CD4-positive, alpha-beta T cell treated with Interleukin-21 for 1 hour (primary cell): ENCODE measurements around the gene NLRP9.

Experiments used
- DNase-seq: peaks from one replicate; pipeline ENCODE4 v3.0.0-alpha.2; 2020

Gene NLRP9

DNA sequence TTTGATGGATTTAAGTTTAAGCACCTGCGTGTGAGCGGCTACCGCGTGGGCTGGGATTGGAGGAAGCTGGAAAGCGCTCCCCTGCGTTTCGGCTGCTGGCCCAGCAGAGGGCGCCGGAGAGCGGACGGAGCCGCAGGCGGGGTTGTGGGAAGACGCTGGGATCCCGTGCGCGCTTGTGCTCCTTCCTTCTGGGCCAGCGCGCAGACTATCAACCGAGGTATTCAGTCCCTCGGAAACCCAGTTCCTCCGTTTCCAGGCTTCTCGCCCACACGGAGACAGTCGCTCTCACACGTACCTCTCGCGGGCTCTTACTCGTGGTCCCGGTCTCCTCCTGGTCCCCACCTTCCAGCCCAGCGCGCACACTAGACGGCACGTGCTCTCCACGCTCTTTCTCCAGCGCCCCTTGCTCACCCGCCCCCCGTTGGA, 34.4 kb downstream of the NLRP9 start:
- DNase-seq, result peak; percentile 42

DNA sequence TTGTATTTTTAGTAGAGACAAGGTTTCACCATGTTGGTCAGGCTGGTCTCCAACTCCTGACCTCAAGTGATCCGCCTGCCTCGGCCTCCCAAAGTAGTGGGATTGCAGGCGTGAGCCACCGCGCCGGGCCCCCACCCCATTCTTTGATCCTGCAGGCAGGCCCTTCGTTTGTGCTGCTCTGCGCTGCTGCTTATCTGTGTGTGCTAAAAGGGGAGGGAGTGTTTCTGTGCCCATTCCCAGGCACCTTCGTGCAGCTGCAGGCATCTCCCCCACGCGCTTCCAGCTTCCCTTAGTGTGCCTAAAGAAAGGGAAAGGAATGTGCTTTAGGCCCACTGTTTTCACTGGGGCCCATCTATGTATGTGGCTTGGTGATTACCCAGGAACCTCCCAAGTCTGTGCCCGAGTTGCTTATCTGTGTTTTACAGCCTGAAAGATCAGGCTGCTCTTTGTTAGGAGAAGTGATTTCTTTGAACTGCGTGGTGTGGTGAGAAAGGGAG, 36.0 kb downstream of the NLRP9 start:
- no peak for DNase-seq

DNA sequence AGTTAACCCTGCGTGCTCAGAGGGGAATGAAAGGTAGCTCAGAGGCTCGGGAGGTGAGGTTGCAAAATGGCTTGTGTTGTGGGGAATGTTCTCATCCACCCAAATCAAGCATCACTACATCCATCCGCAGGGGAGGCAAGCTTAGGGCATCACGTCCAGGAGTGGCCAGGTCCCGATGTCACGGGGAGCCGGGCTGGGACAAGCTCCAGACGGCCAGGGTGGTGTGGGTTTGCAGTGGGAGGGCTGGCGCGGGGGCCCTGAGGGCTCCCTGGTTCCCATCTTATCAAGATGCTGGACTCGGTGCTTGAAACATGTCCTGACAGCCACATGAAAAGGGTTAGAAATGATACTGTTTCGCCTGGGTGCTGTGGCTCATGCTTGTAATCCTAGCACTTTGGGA, 37.4 kb downstream of the NLRP9 start:
- no peak for DNase-seq

DNA sequence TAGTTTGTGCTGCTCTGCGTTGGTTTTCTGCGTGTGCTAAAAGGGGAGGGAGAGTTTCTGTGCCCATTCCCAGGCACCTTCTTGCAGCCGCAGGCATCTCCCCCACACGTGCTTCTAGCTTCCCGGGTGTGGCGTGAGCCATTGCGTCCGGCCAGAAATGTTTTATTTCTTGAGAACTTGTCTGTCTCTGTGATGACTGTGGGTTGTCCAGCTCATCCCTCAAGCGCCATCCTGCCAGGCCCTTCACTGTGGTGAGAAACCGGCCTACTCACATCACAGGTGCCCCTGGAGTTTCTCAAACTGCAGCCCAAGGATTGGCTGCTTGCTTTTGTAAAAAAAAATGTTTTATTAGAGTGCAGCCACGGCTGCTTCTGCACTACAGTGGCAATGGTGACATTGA, 39.0 kb downstream of the NLRP9 start:
- DNase-seq, result no peak

DNA sequence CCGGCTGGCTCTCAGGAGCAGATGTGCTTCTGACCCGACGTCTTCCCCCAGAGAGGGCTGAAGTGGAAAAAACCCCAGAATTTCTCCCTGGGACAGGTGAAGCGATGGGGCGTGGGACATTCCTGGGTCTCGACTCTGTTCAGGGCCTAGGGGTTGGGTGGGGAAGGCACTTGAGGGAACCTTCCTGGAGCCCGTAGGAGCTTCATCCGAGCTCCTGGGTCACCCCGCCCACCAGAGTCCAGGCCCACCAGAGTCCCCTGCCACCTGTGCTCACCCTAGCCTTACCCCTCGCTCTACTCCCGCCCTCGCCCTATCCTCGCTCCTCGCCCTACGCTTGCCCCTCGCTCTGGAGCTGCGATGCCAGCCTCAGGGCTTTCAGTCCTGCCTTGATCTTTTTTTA, 39.9 kb downstream of the NLRP9 start:
- no peak for DNase-seq

DNA sequence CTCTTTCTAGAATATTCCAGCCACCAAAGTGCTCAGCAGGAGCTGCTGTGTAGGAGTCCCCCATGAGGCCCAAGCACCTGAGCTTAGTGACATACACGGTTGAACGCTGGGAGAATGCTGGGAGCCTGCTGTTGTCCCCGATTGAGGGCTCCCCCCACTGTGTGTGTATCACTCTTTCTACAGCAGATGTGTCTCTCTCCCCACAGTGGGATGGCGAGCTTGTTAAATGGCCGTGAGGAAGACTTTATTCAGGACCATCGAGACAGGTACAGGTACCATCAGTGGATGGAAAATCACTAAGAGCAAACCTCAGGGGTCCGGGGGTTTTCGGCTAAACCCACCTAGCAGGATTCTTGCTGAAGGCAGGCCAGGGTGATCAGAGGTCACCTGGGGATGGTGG, 40.5 kb downstream of the NLRP9 start:
- no peak for DNase-seq

DNA sequence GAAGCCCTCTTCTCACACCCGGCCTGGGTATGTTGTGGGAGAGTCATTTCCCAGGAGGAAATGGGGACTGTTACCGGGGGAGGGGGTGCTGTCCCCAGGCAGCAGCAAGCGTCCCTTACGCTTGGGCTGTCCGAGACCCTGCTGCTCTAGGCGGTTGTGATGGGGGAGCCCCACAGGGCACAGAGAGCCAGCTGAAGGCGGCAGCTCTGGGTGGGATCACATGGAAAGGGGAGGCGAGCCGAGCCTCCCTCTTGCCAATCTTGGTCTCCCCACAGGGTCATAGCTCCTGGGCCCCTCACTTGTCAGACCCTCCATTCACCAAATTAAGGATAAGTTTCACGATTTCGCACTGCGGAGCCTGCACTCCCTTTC, 41.1 kb downstream of the NLRP9 start:
- DNase-seq, result no peak

DNA sequence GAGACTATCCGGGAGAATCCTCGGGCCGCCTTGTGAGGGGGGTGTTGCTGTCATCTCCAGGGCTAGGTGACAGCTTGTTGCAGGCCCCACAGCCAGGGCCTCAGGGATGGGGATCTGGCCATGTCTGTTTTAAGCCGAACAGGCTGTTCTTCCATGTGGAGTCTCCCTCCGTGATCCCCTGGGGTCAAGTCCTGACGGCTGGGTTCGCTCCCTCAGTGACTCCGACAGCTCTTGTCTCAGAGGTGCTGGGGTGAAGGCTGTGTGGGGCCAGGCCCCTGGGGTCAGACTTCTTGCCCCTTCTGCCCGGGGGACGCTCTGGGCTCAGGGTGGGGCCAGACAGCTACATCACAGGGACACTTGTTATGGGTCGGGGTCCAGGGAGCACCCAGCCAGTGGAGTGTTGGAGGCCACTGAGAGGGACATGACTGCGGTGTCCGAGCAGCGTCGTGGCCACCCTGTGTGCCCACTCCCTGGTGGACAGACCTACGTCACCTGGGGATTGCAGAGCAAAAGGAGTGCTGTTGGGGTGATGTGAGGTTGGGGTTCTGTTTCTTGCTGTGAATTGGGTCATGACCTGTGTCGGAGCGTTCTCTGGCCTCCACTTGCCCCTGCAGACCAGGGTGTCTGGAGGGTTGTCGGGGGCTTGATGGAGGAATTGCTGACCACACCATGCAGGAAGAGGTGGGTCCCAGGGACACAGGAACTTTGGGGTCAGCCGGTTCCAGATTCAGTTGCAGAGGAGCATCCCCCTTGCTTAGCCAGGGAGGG, 41.7 kb downstream of the NLRP9 start:
- no peak for DNase-seq

DNA sequence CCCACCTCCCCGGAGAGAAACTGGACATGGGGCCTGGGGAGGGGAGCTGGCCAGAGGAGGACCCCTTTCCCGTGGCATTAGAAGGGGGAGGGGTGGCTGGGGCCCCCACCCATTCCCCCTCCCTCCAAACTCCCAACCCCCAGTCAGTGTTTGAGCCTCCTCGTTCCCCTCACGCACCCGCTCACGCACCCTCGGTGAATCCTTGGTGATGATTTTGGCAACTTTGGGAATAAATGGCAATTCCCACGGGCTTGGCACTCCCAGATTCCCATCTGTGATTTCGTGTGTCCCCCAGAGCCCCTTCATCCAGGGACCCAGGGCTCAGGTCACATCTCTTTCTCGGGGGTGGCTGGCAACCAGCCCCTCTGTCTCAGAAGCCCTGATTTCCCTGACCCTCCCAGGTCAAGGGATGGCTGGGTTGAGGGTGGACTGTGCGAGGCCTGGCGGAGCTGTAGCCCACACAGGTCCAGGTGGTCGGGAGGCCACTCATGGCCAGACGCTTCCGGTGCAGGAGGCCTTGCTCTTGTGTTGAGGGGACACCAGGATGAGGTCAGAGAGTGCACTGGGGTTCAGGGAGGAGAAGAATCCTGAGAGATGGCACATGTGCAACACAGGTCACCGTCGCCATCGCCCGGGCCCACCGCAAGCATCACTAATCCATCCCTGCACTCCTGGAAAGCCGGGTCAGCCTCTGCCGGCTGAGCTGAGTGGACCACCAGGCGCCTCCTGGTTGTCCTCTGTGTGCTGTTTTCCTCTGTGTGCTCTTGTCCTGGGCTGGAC, 42.5 kb downstream of the NLRP9 start:
- DNase-seq, result no peak

DNA sequence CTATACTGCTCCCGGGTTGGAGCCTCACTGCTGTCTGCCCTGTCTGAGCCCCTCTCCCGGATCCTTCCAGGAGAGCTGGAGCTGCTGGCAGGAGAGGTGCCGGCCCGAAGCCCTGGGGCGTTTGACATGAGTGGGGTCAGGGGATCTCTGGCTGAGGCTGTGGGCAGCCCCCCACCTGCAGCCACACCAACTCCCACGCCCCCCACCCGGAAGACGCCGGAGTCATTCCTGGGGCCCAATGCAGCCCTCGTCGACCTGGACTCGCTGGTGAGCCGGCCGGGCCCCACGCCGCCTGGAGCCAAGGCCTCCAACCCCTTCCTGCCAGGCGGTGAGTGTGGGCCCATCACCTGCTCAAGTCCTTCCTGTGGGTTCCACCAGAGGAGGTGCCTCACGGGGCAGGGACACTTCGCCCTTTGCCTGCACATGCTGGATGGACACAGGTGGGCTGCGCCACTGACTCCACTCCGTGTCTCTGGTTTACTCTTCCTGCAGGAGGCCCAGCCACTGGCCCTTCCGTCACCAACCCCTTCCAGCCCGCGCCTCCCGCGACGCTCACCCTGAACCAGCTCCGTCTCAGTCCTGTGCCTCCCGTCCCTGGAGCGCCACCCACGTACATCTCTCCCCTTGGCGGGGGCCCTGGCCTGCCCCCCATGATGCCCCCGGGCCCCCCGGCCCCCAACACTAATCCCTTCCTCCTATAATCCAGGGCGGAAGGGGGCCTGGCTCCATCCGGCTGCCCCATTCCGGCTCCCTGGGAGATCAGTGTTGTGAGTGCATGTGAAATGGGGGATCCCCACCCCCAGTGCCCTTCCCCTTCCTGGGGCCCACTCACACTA, 43.3 kb downstream of the NLRP9 start:
- no peak for DNase-seq

DNA sequence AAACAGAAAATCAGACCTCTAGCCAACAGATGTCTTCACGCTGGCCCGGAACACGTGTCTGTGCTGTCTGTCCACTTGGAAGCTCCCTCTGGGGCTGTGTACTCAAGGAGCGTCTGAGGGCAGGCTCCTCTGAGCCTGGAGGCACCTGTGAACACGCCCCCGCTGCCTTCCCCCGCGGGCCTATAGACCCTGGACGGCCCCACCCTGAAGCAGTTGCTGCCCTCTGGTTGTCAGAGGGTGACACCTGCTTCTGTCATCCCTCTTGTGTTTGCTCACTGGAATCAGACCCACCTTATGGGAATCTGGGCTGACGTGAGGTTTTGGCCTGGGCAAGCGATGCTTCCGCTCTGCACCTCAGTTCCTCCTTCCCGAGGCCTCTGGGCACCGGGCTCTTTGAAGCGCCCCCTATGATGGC, 44.0 kb downstream of the NLRP9 start:
- DNase-seq, result no peak

DNA sequence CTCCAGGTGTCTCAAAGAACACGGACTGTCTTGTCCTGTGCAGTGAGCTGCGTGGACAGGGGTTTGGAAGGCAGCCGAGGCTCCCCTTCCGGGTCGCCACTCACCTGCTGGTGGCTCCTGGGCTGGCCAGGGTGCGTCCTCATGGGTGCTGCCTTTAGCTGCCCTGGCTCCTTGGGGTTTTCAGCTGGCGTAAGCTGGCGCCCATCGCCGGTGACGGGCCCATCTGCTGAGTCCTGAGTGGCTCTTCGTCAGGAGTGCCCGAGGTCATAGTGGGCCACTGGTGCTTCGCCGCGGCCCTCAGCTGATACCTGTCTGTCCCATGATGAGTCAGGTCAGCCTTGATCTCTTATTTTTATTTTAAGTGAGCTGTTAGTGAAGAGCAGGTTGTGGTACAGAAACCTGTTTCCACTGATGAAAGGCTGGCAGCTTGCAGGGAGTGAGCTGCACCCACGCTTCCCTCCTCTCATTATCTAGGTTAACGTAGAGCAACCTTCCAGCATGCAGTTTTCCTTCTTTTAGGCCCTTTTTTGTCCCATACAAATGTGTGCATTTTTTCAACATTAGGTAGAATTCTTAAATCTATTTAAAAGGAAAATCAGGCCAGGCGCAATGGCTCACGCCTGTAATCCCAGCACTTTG, 44.7 kb downstream of the NLRP9 start:
- no peak for DNase-seq

DNA sequence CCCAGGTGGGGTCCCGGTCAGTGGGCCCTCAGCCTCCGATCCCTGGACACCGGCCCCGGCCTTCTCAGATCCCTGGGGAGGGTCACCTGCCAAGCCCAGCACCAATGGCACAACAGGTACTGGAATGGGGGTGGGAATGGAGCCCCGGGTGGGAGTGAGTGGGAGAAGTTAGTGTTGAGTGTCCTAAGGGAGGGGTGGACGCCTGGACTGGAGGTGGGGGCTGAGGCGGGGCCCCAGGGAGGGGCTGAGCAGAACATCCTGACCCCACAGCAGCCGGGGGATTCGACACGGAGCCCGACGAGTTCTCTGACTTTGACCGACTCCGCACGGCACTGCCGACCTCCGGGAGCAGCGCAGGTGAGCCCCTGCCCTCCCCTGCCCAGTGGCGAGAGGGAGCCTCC, 45.5 kb downstream of the NLRP9 start:
- DNase-seq, result no peak

DNA sequence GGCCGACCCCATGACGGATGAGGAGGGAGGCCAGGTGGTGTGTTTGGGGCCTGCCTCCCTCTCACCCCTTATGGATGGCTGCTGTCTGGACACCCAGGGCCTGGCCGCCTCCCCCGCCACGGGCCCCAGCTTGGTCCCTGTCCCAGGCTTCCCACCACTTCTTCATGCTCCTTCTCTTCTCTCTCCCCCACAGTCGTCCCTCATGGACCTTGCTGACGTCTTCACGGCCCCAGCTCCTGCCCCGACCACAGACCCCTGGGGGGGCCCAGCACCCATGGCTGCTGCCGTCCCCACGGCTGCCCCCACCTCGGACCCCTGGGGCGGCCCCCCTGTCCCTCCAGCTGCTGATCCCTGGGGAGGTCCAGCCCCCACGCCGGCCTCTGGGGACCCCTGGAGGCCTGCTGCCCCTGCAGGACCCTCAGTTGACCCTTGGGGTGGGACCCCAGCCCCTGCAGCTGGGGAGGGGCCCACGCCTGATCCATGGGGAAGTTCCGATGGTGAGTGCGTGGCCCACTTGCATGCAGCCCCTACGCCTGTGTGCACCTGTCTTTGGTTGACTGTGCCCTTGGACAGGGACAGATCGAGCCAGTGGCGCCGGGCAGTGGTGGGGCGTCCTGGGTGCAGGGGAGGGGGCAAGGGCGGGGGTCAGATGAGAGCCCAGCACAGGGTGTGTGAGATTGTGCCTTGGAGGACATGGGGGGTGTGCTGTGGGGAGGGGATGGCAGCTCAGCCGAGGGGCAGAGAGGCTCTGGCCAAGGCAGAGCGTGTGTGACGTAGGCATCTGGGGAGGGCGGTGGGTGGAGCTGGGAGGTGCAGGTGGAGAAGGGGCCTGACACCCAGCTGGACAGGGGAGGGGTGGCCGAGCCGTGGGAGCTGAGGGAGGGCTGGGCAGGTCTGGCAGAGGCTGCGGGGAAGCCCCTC, 46.4 kb downstream of the NLRP9 start:
- DNase-seq, result no peak

DNA sequence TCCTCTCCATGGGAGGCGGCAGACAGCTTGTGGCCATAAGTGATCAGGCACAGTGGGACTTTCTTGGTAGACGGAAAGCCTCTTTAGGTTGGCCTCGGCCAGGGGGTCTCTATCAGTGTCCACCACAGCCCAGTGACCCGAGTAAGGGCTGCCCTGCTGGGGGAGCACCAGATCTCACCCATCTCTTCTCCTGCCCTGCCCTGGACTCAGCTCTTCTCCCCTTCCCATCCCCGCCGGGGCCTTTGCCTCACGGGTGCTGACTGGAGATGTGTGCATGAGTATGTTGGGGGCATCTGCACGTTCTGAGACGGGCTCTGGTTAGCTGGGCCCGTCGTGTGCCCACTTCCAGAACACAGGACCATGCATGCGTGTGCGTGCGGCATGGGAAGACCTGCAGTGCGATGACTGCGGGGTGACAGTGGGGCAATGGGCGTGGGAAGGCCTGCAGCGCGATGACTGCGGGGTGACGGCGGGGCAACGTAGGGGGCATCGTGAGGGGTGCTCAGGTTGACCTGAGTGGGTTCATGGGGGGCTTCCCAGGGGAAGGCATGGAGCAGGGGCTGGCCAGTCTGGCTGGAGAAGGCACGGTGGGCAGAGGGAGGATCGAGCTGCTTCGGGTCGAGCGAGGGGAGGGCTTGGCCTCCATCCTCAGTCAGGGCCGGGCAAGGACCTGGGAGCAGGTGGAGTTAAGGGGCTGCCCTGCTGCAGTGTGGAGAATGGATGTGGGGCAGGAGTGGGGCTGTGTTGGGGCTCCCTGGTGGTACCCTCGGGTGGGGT, 47.2 kb downstream of the NLRP9 start:
- no peak for DNase-seq

DNA sequence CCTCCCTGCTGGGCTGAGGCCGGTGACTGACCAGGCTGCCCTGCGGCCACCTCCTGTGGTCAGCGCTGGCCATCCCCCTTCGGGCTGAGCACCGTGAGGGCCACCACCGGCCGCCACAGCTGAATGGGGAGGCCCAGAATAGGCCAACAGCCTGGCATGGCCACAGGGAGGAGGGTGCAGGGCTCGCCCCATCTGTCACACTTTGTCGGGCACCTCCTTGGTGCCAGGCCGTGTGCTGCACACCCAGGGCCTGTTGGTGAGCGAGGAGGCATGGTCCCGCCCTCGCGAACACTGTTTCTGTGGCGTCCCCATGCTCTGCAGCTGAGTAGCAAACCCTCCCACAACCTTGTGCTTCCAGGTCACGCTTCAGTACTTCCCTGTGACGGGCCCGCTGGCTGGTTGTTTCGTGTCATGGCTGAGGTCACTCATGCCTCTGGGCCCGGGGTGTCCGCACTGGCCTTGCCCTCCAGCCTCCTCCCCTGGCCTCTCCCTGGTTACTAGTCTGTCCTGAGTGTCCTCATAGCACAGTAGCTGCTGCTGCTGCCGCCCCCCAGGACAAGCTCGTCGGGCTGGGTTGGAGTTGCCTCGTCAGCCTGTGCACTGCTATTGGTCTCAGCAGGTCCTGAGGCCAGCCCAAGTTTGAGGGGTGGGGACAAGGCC, 48.0 kb downstream of the NLRP9 start:
- DNase-seq, result no peak

DNA sequence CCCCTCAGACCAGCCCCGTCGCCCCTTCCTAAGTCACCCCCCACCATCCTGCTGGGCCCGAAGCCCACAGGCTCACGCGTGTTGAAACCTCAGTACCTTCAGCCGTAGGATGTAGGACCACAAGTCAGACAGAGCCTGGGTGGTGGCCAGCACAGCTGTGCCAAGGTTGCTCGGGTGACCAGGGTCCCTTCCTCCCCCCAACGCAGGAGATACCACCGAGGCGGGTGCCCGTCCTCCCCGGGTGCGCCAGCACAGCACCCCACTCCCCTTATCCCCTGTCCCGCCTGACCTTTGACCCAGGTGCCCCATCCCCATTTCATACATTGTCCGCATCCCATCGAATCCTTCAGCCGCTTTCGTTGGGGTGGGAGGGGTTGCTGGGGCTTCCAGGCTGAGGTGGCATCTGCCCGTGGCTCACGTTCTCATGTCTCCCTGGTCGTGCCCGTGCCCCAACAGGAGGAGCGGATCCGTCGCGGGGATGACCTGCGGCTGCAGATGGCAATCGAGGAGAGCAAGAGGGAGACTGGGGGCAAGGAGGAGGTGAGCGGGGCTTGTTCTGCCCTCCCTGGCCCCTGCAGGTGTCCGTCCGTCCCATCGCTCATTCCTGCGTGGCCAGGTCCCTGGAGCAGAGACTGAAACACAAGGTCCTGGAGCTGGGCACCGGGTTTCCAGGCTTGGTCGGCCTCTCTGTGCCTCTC, 48.6 kb downstream of the NLRP9 start:
- no peak for DNase-seq

DNA sequence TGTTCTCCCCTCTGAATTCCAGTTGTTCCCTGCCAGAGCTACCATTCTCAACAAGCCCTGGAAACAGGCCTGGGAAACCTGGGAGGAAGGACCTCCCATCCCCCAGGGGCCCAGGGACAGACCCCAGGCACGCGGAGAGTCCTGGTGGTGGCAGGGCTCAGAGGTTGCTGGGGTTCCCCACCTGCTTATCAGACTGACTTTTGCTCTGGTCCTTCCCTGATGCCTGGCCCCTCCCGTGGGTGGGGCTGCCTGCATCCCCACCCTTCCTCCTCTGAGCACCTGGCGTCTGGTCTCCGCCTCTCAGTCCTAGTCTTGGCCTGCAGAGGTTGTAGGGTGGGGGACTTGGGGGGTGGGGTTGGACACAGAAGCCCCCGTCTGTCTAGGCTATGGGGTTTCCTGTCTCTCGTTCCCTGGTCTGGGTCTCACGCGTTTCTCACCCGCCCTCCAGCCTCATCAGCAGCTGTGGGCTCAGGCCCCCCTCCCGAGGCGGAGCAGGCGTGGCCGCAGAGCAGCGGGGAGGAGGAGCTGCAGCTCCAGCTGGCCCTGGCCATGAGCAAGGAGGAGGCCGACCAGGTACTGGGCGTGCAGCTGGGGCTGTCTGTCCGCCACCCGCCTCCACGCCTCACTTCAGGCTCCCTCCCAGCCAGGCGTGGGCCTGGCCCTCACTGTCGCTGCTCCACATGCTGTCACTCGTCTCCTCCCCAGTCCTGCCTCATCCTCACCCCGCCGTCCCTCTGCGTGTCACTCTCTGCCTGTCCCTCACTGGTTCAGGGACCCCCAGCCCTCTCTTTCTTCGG, 49.6 kb downstream of the NLRP9 start:
- DNase-seq, result no peak
